B cell (primary cell): ENCODE results near the gene C2CD4C. TPM values are rescaled to one million over a fixed set of nuclear protein-coding genes. Genes with fewer than 3 reads are reported as not detected.

Source experiments
- ATAC-seq: fragments of 200-7000 bp; cut with Tn5 transposase; one replicate; pipeline ENCODE4 v1.10.0; 2021; ENCODE audit warnings: low read depth, mild to moderate bottlenecking, moderate number of reproducible peaks, moderate library complexity
- CTCF ChIA-PET: fragments of 350-600 bp; sonication (Branson Sonifier 250); formaldehyde crosslinking; loops from one replicate; lab custom pipeline; 2021; ENCODE audit warnings: antibody characterized with exemption, inconsistent platforms; lab: Charles Lee
- POLR2A ChIA-PET: fragments of 350-600 bp; sonication (Branson Sonifier 250); formaldehyde crosslinking; loops from one replicate; lab custom pipeline; 2021; ENCODE audit warnings: antibody characterized with exemption; lab: Charles Lee
- DNase-seq: peaks from one replicate; pipeline ENCODE4 v3.0.0; 2013
- H2AFZ ChIP-seq: 2 replicates; pipeline ENCODE4 v1.6.1; 2012; ENCODE audit warnings: mild to moderate bottlenecking, low read depth, low read length; ENCODE audit not compliant: insufficient read depth, poor library complexity, severe bottlenecking
- H3K27ac ChIP-seq, 2 donors: 1 replicate in 1 of 2; 2 replicates in 1 of 2; pipeline ENCODE4 v1.5.1; 2012 to 2013; ENCODE audit warnings: low read length in 2 of 2, mild to moderate bottlenecking in 2 of 2, moderate library complexity in 1 of 2
- H3K27me3 ChIP-seq, 4 experiments: fragments of 200-600 bp in 1 of 4; sonication (generic) in 1 of 4; replicated peaks in 1 of 4; 1 replicate in 2 of 4; 2 replicates in 2 of 4; pipeline versions ENCODE4 v1.6.1 to v1.7.0; 2013 to 2016; ENCODE audit warnings: low read length in 3 of 4, mild to moderate bottlenecking in 2 of 4, mixed read lengths in 1 of 4, moderate library complexity in 1 of 4; ENCODE audit not compliant: insufficient read depth in 4 of 4, control insufficient read depth in 3 of 4; ENCODE audit errors: control extremely low read depth in 1 of 4
- H3K36me3 ChIP-seq, 2 experiments: replicated peaks in 1 of 2; 1 replicate in 1 of 2; 2 replicates in 1 of 2; pipeline versions ENCODE4 v1.6.1 to v1.7.1; 2013; ENCODE audit warnings: low read length in 1 of 2; ENCODE audit not compliant: insufficient read depth in 2 of 2, control insufficient read depth in 1 of 2; ENCODE audit errors: control extremely low read depth in 1 of 2, extremely low read depth in 1 of 2
- H3K4me1 ChIP-seq, 2 donors: fragments of 200-600 bp in 1 of 2; sonication (generic) in 1 of 2; 1 replicate in 1 of 2; 2 replicates in 1 of 2; pipeline versions ENCODE4 v1.5.1 to v1.6.1; 2013 to 2017; ENCODE audit warnings: low read length in 2 of 2; ENCODE audit not compliant: control insufficient read depth in 2 of 2, insufficient read depth in 2 of 2
- H3K4me2 ChIP-seq: replicated peaks from 2 replicates; pipeline ENCODE3; 2012; ENCODE audit warnings: mild to moderate bottlenecking, low read depth, low read length; ENCODE audit not compliant: poor library complexity, severe bottlenecking
- H3K4me3 ChIP-seq, 5 experiments: fragments of 200-600 bp in 1 of 5; sonication (generic) in 1 of 5; 1 replicate in 3 of 5; 2 replicates in 2 of 5; pipeline versions ENCODE4 v1.5.1 to v1.7.0; 2011 to 2016; ENCODE audit warnings: low read length in 4 of 5, mild to moderate bottlenecking in 4 of 5, low read depth in 2 of 5, control low read depth in 1 of 5, moderate library complexity in 1 of 5; ENCODE audit not compliant: insufficient read depth in 1 of 5; ENCODE audit errors: control extremely low read depth in 1 of 5, extremely low read depth in 1 of 5
- H3K79me2 ChIP-seq: fragments of 200-600 bp; sonication (generic); one replicate; pipeline ENCODE4 v1.6.0; 2016; ENCODE audit warnings: low read length; ENCODE audit not compliant: control insufficient read depth, insufficient read depth
- H3K9ac ChIP-seq: fragments of 200-600 bp; sonication (generic); 2 replicates; pipeline ENCODE4 v1.6.1; 2017; ENCODE audit warnings: mild to moderate bottlenecking, low read length, moderate library complexity
- H3K9me3 ChIP-seq, 3 donors: one replicate each; pipeline versions ENCODE4 v1.6.1 to v1.7.1; 2013; ENCODE audit warnings: low read length in 2 of 3; ENCODE audit not compliant: control insufficient read depth in 2 of 3, insufficient read depth in 1 of 3; ENCODE audit errors: control extremely low read depth in 1 of 3
- H4K20me1 ChIP-seq: 2 replicates; pipeline ENCODE4 v1.6.0; 2012; ENCODE audit warnings: mild to moderate bottlenecking, low read length; ENCODE audit not compliant: insufficient read depth, control insufficient read depth, poor library complexity, severe bottlenecking
- H3K27ac Mint-ChIP-seq: one replicate; pipeline ENCODE4 v1.8.0; 2021; ENCODE audit warnings: mixed read lengths
- H3K27me3 Mint-ChIP-seq: one replicate; pipeline ENCODE4 v1.8.0; 2021; ENCODE audit warnings: mixed read lengths
- H3K4me1 Mint-ChIP-seq: one replicate; pipeline ENCODE4 v1.8.0; 2021; ENCODE audit warnings: mixed read lengths
- H3K4me3 Mint-ChIP-seq: one replicate; pipeline ENCODE4 v1.8.0; 2021; ENCODE audit warnings: mixed read lengths
- H3K9me3 Mint-ChIP-seq: one replicate; pipeline ENCODE4 v1.8.0; 2022; ENCODE audit warnings: mixed read lengths; ENCODE audit not compliant: insufficient read depth
- CTCF ChIP-seq: fragments of 200-600 bp; IDR thresholded peaks from one replicate; pipeline ENCODE4 v1.8.0; 2022; ENCODE audit warnings: antibody characterized with exemption, mild to moderate bottlenecking
- EZH2 ChIP-seq: IDR thresholded peaks from 2 replicates; pipeline ENCODE4 v1.6.1; 2012; ENCODE audit warnings: borderline replicate concordance, low read depth, mild to moderate bottlenecking, moderate library complexity, low read length; ENCODE audit not compliant: insufficient read depth, poor library complexity, severe bottlenecking
- WGBS: methylation state at CpG from one replicate; pipeline ENCODE4 v1.1.5; 2013; ENCODE audit warnings: missing lambda C conversion rate; ENCODE audit not compliant: insufficient coverage; 5-methylcytosine and 5-hydroxymethylcytosine counted together
- intact Hi-C: fragments of 100-400 bp; cut with micrococcal nuclease; formaldehyde crosslinking; loops from one replicate; pipeline ENCODE4 v1.10.0; 2022
- polyA plus RNA-seq: library from polyadenylated mRNA; depleted of rRNA; stranded (reverse); fragments of >200 nt; gene quantifications from 2 replicates; pipeline ENCODE4 v1.2.3, GENCODE V29; 2012
- total RNA-seq, 2 donors: library from RNA; stranded (reverse); fragments of 120-200 nt in 1 of 2; gene quantifications; 1 replicate in 1 of 2; 2 replicates in 1 of 2; pipeline versions ENCODE4 v1.2.3 to v1.2.4, GENCODE V29; 2013 to 2022

Gene C2CD4C
- total and polyA plus RNA-seq, 2 donors (not counting 1 experiment from before 2014, with no cell fraction given), result not detected

DNA sequence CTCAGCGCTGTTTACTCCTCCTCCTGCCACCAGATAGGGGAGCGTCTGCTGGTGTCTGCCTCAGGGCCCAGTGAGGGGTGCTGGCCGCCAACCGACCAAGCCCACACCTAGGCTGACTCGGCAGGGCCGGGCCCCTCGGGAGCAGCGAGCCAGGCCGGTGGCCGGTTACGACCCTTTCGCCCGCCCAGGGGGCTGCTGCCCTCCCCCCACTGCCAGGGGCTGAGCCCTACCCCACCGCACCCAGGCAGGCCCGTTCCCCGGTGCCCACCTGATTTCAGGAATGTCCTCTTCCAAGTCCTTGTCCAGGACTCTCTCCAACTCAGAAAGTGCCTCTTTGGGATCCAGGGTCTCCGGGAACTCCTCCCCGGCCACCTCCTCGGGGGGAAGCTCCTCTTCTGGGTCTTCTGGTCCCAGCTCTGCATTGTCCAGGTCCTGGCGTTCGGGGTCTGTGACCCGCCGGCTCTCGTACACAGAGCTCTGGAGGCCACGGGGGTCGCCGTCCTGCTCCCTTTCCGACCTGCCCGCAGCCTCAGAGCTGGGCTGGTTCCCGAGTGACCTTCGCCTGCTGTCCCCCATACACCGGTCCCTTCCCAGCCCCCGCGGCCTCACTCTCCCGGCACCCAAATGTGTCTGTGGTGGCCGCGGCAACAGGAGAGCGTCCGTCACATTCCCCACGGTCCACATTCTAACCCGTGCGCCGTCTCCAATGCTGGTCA, 33.4 kb downstream of the C2CD4C start:
- TF ChIP-seq EZH2 (no peak), CTCF (no peak)
- Histone ChIP-seq H3K4me3 (no peak overlapping the region), H3K4me1 (no peaks in the 10 kb centered on the region), H4K20me1 (no peaks in the 10 kb centered on the region), H3K27me3 (peaks cover 0 to 9% (median 0%) of the 10 kb centered on the region in 4 experiments), H3K79me2 (no peaks in the 10 kb centered on the region), H3K36me3 (no peaks in the 10 kb centered on the region), H3K9ac (no peak overlapping the region), H3K9me3 (peaks cover 0 to 6% (median 0%) of the 10 kb centered on the region in 3 donors), H2AFZ (no peak overlapping the region), H3K27ac (no peak overlapping the region), H3K4me2 (no peak overlapping the region)
- Mint-ChIP-seq H3K27me3 (peaks cover 8% of the 10 kb centered on the region), H3K9me3 (no peaks in the 10 kb centered on the region), H3K4me3 (no peak overlapping the region), H3K4me1 (no peaks in the 10 kb centered on the region), H3K27ac (no peak overlapping the region)
- DNase-seq (no peak), ATAC-seq (no peak)
- 87% methylated on average over 41 of the region's 43 CpGs for WGBS
- POLR2A ChIA-PET, result no interaction called here
- intact Hi-C loops, result no loop called here
- CTCF ChIA-PET, result no interaction called here

DNA sequence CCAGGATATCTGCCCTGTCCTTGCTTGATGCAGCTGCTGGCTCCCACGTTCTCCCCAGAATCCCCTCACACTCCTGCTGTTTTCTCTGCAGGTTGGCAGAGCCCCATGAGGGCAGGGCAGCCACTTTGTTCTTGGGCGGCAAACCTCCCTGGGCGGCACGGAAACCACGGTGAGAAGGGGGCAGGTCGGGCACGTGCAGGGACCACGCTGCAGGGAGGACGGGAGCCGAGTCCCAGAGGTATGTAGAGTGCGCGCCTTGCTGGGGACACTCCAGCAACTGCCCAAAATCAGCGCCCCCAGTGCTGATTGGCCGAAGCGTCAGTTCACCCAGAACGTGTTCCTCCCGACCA, 34.1 kb downstream of the C2CD4C start:
- Histone ChIP-seq H3K9me3 (peaks cover 0 to 6% (median 0%) of the 10 kb centered on the region in 3 donors), H3K27me3 (peaks cover 0 to 9% (median 0%) of the 10 kb centered on the region in 4 experiments), H3K4me3 (no peak overlapping the region), H3K4me1 (no peaks in the 10 kb centered on the region), H4K20me1 (no peaks in the 10 kb centered on the region), H3K79me2 (no peaks in the 10 kb centered on the region), H3K9ac (no peak overlapping the region), H3K36me3 (no peaks in the 10 kb centered on the region), H3K4me2 (no peak overlapping the region), H3K27ac (no peak overlapping the region), H2AFZ (no peak overlapping the region)
- Mint-ChIP-seq H3K4me1 (no peaks in the 10 kb centered on the region), H3K9me3 (no peaks in the 10 kb centered on the region), H3K27ac (no peak overlapping the region), H3K27me3 (peaks cover 10% of the 10 kb centered on the region), H3K4me3 (no peak overlapping the region)
- ATAC-seq (no peak), DNase-seq (no peak)
- TF ChIP-seq CTCF (no peak), EZH2 (no peak)
- intact Hi-C loops, result no loop called here
- CTCF ChIA-PET, result no interaction called here
- POLR2A ChIA-PET, result no interaction called here
- WGBS, result 79% methylated on average over 13 of the region's 17 CpGs
